Activated T-cell treated with anti-CD3 and anti-CD28 coated beads, Interleukin-2, amount 50 U/mL, for 1 hour (primary cell): ENCODE results near the gene WSB2.
A peak's percentile ranks its signal among the peaks of the same experiment; 100 is the strongest.
"Not testable (repeated sequence)": the region's sequence is repeated elsewhere in the genome, so short reads cannot be mapped to it uniquely, and the experiment has no call there.

ENCODE experiments used
- DNase-seq: peaks from one replicate; pipeline ENCODE4 v3.0.0-alpha.2; 2020

The WSB2 gene

GRCh38 chr12:118061011-118061872 is at the start of gene WSB2:
Gene WSB2 (minus strand): TSS chr12:118061179. CDS start chr12:118061048, 131 bp downstream.
- peak; percentile 62 for DNase-seq

- DNase-seq, result no peak
Observed at GRCh38 chr12:118109088-118109487, 48.1 kb upstream of the WSB2 start.

- DNase-seq, result no peak
Observed at GRCh38 chr12:118107694-118108093, 46.7 kb upstream of the WSB2 start.

- DNase-seq, result no peak
Observed at GRCh38 chr12:118107011-118107410, 46.0 kb upstream of the WSB2 start.

GRCh38 chr12:118103601-118104382 is 42.8 kb upstream of the WSB2 start, which contains the start of gene VSIG10:
Gene VSIG10 (minus strand): TSS chr12:118104011. CDS start chr12:118103671, 340 bp downstream.
- peak; percentile 32 for DNase-seq

- no peak for DNase-seq
Observed at GRCh38 chr12:118103201-118103600, 42.2 kb upstream of the WSB2 start.

- DNase-seq, result no peak
Observed at GRCh38 chr12:118102609-118103008, 41.6 kb upstream of the WSB2 start.

- DNase-seq, result no peak
Observed at GRCh38 chr12:118102070-118102469, 41.1 kb upstream of the WSB2 start.

GRCh38 chr12:118101051-118101450 is 40.1 kb upstream of the WSB2 start:
- no peak for DNase-seq

- DNase-seq, result no peak
Observed at GRCh38 chr12:118098911-118099671, 38.1 kb upstream of the WSB2 start.

GRCh38 chr12:118098401-118098800 is 37.4 kb upstream of the WSB2 start:
- no peak for DNase-seq

- DNase-seq, result no peak
Observed at GRCh38 chr12:118094039-118094438, 33.1 kb upstream of the WSB2 start.

- DNase-seq, result no peak
Observed at GRCh38 chr12:118089782-118090181, 28.8 kb upstream of the WSB2 start.

- no peak for DNase-seq
Observed at GRCh38 chr12:118082161-118082560, 21.2 kb upstream of the WSB2 start.

- not testable (repeated sequence) for DNase-seq
Observed at GRCh38 chr12:118081521-118081920, 20.5 kb upstream of the WSB2 start.

GRCh38 chr12:118073768-118074167 is 12.8 kb upstream of the WSB2 start:
- DNase-seq, result no peak

GRCh38 chr12:118070650-118071049 is 9.7 kb upstream of the WSB2 start:
- DNase-seq, result no peak

GRCh38 chr12:118068445-118068844 is 7.5 kb upstream of the WSB2 start:
- no peak for DNase-seq

- no peak for DNase-seq
Observed at GRCh38 chr12:118065380-118065779, 4.4 kb upstream of the WSB2 start.

GRCh38 chr12:118064608-118065007 is 3.6 kb upstream of the WSB2 start:
- no peak for DNase-seq

- no peak for DNase-seq
Observed at GRCh38 chr12:118063576-118064391, 2.8 kb upstream of the WSB2 start.
